ENCODE measurements around the gene LPXN.

DNA sequence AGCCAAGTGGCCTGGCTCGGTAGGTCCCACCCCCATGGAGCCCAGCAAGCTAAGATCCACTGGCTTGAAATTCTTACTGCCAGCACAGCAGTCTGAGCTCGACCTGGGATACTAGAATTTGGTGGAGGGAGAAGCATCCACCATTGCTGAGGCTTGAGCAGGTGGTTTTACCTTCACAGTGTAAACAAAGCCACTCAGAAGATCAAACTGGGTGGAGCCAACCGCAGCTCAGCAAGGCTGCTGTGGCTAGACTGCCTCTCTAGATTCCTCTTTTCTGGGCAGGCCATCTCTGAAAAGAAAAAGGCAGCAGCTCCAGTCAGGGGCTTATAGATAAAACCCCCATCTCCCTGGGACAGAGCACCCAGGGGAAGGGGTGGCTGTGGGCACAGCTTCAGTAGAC lies 45.4 kb downstream of the LPXN start:
- TF ChIP-seq POLR2A (IDR thresholded peaks at IDR 0.05; ENCODE audit: low read length) (no peak), MYC (IDR thresholded peaks at IDR 0.05; ENCODE audit: borderline replicate concordance, low read length) (no peak), CEBPB (IDR thresholded peaks at IDR 0.05) (no peak), SMC3 (IDR thresholded peaks at IDR 0.05) (no peak), EP300 (IDR thresholded peaks at IDR 0.05) (no peak), NR3C1 (IDR thresholded peaks at IDR 0.05) (no peak), CHD4 (IDR thresholded peaks at IDR 0.05; ENCODE audit: borderline replicate concordance) (no peak), RAD21 (conservative IDR thresholded peaks at IDR 0.05 in 1 of 2, IDR thresholded peaks at IDR 0.05 in 1 of 2) (no peak), RCOR1 (IDR thresholded peaks at IDR 0.05; ENCODE audit: low read depth, low read length) (no peak)
- TF ChIP-seq, protein P1, sequence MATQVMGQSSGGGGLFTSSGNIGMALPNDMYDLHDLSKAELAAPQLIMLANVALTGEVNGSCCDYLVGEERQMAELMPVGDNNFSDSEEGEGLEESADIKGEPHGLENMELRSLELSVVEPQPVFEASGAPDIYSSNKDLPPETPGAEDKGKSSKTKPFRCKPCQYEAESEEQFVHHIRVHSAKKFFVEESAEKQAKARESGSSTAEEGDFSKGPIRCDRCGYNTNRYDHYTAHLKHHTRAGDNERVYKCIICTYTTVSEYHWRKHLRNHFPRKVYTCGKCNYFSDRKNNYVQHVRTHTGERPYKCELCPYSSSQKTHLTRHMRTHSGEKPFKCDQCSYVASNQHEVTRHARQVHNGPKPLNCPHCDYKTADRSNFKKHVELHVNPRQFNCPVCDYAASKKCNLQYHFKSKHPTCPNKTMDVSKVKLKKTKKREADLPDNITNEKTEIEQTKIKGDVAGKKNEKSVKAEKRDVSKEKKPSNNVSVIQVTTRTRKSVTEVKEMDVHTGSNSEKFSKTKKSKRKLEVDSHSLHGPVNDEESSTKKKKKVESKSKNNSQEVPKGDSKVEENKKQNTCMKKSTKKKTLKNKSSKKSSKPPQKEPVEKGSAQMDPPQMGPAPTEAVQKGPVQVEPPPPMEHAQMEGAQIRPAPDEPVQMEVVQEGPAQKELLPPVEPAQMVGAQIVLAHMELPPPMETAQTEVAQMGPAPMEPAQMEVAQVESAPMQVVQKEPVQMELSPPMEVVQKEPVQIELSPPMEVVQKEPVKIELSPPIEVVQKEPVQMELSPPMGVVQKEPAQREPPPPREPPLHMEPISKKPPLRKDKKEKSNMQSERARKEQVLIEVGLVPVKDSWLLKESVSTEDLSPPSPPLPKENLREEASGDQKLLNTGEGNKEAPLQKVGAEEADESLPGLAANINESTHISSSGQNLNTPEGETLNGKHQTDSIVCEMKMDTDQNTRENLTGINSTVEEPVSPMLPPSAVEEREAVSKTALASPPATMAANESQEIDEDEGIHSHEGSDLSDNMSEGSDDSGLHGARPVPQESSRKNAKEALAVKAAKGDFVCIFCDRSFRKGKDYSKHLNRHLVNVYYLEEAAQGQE (IDR thresholded peaks at IDR 0.05) = no peak
- TF ChIP-seq, protein P2, sequence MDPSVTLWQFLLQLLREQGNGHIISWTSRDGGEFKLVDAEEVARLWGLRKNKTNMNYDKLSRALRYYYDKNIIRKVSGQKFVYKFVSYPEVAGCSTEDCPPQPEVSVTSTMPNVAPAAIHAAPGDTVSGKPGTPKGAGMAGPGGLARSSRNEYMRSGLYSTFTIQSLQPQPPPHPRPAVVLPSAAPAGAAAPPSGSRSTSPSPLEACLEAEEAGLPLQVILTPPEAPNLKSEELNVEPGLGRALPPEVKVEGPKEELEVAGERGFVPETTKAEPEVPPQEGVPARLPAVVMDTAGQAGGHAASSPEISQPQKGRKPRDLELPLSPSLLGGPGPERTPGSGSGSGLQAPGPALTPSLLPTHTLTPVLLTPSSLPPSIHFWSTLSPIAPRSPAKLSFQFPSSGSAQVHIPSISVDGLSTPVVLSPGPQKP (IDR thresholded peaks at IDR 0.05; ENCODE audit: low read depth, low read length) = no peak
- TF ChIP-seq, protein P3, sequence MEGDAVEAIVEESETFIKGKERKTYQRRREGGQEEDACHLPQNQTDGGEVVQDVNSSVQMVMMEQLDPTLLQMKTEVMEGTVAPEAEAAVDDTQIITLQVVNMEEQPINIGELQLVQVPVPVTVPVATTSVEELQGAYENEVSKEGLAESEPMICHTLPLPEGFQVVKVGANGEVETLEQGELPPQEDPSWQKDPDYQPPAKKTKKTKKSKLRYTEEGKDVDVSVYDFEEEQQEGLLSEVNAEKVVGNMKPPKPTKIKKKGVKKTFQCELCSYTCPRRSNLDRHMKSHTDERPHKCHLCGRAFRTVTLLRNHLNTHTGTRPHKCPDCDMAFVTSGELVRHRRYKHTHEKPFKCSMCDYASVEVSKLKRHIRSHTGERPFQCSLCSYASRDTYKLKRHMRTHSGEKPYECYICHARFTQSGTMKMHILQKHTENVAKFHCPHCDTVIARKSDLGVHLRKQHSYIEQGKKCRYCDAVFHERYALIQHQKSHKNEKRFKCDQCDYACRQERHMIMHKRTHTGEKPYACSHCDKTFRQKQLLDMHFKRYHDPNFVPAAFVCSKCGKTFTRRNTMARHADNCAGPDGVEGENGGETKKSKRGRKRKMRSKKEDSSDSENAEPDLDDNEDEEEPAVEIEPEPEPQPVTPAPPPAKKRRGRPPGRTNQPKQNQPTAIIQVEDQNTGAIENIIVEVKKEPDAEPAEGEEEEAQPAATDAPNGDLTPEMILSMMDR (IDR thresholded peaks at IDR 0.05) = no peak
- TF ChIP-seq, protein P4, sequence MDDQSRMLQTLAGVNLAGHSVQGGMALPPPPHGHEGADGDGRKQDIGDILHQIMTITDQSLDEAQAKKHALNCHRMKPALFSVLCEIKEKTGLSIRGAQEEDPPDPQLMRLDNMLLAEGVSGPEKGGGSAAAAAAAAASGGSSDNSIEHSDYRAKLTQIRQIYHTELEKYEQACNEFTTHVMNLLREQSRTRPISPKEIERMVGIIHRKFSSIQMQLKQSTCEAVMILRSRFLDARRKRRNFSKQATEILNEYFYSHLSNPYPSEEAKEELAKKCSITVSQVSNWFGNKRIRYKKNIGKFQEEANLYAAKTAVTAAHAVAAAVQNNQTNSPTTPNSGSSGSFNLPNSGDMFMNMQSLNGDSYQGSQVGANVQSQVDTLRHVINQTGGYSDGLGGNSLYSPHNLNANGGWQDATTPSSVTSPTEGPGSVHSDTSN (IDR thresholded peaks at IDR 0.05) = no peak
- TF ChIP-seq, protein P5, sequence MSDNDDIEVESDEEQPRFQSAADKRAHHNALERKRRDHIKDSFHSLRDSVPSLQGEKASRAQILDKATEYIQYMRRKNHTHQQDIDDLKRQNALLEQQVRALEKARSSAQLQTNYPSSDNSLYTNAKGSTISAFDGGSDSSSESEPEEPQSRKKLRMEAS (IDR thresholded peaks at IDR 0.05) = no peak

All from A549 (cell line).